ENCODE results near the gene MAP3K3. TPM values are rescaled to one million over a fixed set of nuclear protein-coding genes. Genes with fewer than 3 reads are reported as not detected.

The MAP3K3 gene
- total and polyA plus RNA-seq, 7 donors = 8.3 to 27.4 (median 22.1) TPM

GRCh38 chr17:63675607-63676546, 53.7 kb downstream of the MAP3K3 start:
- H3K27me3 ChIP-seq (ENCODE audit: insufficient read depth in 3 of 3, low read length in 2 of 3) = no peaks in the 10 kb centered on the region
- H3K4me3 ChIP-seq = peak overlapping the region; percentile 22
- peaks cover 0 to 55% of the 10 kb centered on the region in 2 donors for H3K36me3 ChIP-seq (ENCODE audit: insufficient read depth in 1 of 2, low read depth in 1 of 2)
- peaks cover 24% of the 10 kb centered on the region for H3K4me1 ChIP-seq
- intact Hi-C loops (cut with DNase I) = no loop called here
- peak overlapping the region; percentile 71 for H3K27ac ChIP-seq
- DNase-seq = peak; percentile 66 to 72
- no peaks in the 10 kb centered on the region for H3K9me3 ChIP-seq
- TF ChIP-seq CTCF (IDR thresholded peaks at IDR 0.05) = no peak
- ATAC-seq = peak in 3 of 4 donors; percentile 62 to 76 (median 64)
- 57 to 71% (median 59%) methylated on average over 6 of the region's 6 CpGs for WGBS, 3 donors

- WGBS, 3 donors = 47 to 63% (median 57%) methylated on average over 3 of the region's 3 CpGs
- no peaks in the 10 kb centered on the region for H3K9me3 ChIP-seq
- H3K4me1 ChIP-seq = peaks cover 24% of the 10 kb centered on the region
- peaks cover 0 to 56% of the 10 kb centered on the region in 2 donors for H3K36me3 ChIP-seq (ENCODE audit: insufficient read depth in 1 of 2, low read depth in 1 of 2)
- intact Hi-C loops (cut with DNase I) = no loop called here
- no peak for ATAC-seq
- TF ChIP-seq CTCF (IDR thresholded peaks at IDR 0.05) = no peak
- H3K4me3 ChIP-seq = no peak overlapping the region
- H3K27ac ChIP-seq = no peak overlapping the region
- no peak for DNase-seq
- H3K27me3 ChIP-seq (ENCODE audit: insufficient read depth in 3 of 3, low read length in 2 of 3) = no peaks in the 10 kb centered on the region
Observed at GRCh38 chr17:63676584-63676983, 54.4 kb downstream of the MAP3K3 start.

GRCh38 chr17:63679214-63679613, 57.0 kb downstream of the MAP3K3 start:
- Histone ChIP-seq H3K27ac (no peak overlapping the region), H3K27me3 (ENCODE audit: insufficient read depth in 3 of 3, low read length in 2 of 3) (no peaks in the 10 kb centered on the region), H3K9me3 (no peaks in the 10 kb centered on the region), H3K4me3 (no peak overlapping the region), H3K4me1 (peaks cover 24% of the 10 kb centered on the region), H3K36me3 (ENCODE audit: insufficient read depth in 1 of 2, low read depth in 1 of 2) (peaks cover 6 to 61% of the 10 kb centered on the region in 2 donors)
- intact Hi-C loops (cut with DNase I) = no loop called here
- no peak for ATAC-seq
- no peak for DNase-seq
- no peak for TF ChIP-seq CTCF (IDR thresholded peaks at IDR 0.05)
- WGBS, 3 donors = 93 to 99% (median 96%) methylated on average over 5 of the region's 5 CpGs

GRCh38 chr17:63680700-63681099, 58.5 kb downstream of the MAP3K3 start:
- H3K4me3 ChIP-seq = no peak overlapping the region
- H3K27me3 ChIP-seq (ENCODE audit: insufficient read depth in 3 of 3, low read length in 2 of 3) = no peaks in the 10 kb centered on the region
- peaks cover 12% of the 10 kb centered on the region for H3K4me1 ChIP-seq
- TF ChIP-seq CTCF (IDR thresholded peaks at IDR 0.05) = no peak
- H3K36me3 ChIP-seq (ENCODE audit: insufficient read depth in 1 of 2, low read depth in 1 of 2) = peaks cover 6 to 66% of the 10 kb centered on the region in 2 donors
- WGBS, 3 donors = 88 to 97% (median 97%) methylated on average over 1 of the region's 1 CpG
- no peaks in the 10 kb centered on the region for H3K9me3 ChIP-seq
- intact Hi-C loops (cut with DNase I) = no loop called here
- no peak for DNase-seq
- no peak overlapping the region for H3K27ac ChIP-seq
- no peak for ATAC-seq
